Astrocyte of the cerebellum (primary cell): ENCODE measurements around the gene JAK1.
"Not testable (repeated sequence)": the region's sequence is repeated elsewhere in the genome, so short reads cannot be mapped to it uniquely, and the experiment has no call there.

Experiments
- DNase-seq: peaks from one replicate; pipeline ENCODE4 v3.0.0-alpha.2; 2011; ENCODE audit warnings: low read depth
- H3K4me3 ChIP-seq: 2 replicates; pipeline ENCODE4 v1.5.1; 2011; ENCODE audit warnings: mild to moderate bottlenecking, low read depth, low read length, moderate library complexity
- in situ Hi-C: cut with HindIII; loops from 2 replicates; pipeline ENCODE4 v1.10.0; 2017; ENCODE audit warnings: low sequenced_read_pairs
- TF ChIP-seq, protein P1 (sequence below): IDR thresholded peaks from 2 replicates; pipeline ENCODE4 v1.5.1; 2012; ENCODE audit warnings: low read length, low read depth, moderate library complexity, mild to moderate bottlenecking; ENCODE audit errors: missing control alignments

JAK1 gene

DNA sequence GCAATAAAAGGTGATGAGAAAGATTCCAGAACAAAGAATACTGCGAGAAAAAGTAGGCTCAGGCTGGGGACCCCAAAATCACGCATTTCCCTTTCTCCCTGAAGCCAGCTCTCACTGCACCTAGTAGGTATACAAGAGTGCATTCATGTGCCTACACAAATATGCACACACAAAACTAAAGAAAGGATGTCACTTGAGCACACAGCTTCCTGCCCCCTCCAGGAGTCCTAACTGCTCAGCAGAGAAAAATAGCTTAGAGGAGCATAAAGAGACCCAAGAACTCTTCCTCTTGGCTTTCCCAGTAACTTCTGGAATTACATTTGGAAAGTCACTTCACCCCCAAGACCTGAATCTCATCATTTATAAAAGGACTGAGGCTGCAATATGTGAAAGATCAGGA lies 38.0 kb downstream of the JAK1 start:
- in situ Hi-C loops = no loop called here
- no peak for DNase-seq
- TF ChIP-seq, protein P1, sequence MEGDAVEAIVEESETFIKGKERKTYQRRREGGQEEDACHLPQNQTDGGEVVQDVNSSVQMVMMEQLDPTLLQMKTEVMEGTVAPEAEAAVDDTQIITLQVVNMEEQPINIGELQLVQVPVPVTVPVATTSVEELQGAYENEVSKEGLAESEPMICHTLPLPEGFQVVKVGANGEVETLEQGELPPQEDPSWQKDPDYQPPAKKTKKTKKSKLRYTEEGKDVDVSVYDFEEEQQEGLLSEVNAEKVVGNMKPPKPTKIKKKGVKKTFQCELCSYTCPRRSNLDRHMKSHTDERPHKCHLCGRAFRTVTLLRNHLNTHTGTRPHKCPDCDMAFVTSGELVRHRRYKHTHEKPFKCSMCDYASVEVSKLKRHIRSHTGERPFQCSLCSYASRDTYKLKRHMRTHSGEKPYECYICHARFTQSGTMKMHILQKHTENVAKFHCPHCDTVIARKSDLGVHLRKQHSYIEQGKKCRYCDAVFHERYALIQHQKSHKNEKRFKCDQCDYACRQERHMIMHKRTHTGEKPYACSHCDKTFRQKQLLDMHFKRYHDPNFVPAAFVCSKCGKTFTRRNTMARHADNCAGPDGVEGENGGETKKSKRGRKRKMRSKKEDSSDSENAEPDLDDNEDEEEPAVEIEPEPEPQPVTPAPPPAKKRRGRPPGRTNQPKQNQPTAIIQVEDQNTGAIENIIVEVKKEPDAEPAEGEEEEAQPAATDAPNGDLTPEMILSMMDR = no peak
- H3K4me3 ChIP-seq = no peak overlapping the region

DNA sequence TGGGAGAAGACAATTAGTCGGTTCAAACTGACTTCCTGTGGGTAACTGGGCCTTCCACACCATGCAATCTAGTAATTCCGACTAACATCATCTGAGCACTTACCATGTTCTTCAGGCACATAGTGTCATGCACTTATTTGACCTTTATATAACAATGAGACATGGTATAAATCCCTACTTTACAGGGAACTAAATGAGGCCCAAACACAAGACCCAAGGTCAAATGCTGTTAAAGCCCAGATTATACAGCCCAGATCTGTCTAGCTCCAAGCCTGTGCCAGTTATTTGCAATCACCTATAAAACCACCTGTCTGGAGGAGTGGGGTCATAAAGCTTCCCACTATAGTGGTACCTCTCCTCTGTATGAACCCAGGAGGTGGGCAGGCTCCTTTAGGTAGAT lies 40.8 kb downstream of the JAK1 start:
- no peak for DNase-seq
- in situ Hi-C loops = no loop called here
- no peak overlapping the region for H3K4me3 ChIP-seq
- TF ChIP-seq, protein P1 = no peak

DNA sequence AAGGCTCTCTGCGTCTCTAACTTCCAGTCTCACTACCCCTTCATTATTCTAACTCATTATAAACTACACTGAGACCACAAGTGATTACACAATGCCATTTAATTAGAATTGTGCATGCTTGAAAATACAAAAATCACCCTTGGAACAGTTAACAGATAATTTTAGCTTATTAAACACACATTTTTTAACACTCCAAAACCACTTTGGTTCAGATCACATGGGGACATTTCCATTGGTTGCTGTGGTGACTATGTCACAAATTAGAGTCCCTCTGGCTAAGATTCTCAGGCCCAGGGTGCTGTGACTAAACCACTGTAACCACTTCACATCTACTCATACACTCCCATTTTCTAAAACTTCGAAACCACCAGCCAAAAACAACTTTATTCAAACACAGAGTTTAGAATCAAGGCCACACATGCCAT lies 43.0 kb downstream of the JAK1 start:
- TF ChIP-seq, protein P1 = no peak
- DNase-seq = no peak
- in situ Hi-C loops = no loop called here
- H3K4me3 ChIP-seq = no peak overlapping the region

DNA sequence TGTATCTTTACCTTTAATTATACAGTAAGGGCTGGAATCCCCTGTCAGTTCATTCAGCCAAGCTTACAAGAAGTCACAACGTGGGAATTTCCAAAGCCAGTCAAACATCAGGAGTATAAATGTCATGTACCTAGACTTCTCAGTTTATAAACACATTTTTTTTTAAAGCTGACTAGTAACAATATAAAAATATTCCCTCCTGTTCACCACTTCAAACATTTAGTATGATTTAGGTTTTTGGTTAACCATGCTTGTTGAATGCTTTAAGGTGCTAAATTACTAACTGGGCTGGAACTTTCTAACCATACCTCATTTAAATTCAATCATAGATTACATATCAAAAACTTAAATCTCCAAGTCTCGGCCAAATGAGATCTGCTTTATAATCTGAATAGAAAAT lies 44.0 kb downstream of the JAK1 start:
- TF ChIP-seq, protein P1 = no peak

DNA sequence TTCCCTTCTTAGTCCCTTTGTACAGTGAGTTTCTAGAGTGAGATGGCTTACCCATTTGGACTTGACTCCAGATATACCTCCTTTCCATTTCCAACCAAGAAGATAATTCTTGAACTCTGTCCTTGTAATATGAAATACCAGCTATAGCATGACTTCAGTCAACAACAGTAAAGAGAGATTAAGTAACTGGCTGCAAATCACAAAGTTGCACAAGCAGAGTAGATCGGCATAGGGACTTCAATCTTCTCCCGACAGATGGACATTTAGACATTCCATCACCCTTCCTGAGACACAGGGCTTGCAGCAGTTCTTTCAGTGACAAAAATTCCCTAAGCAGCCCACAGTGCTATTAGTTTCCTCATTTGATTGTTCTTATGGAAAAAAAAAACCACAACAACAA lies 44.6 kb downstream of the JAK1 start:
- DNase-seq = no peak
- TF ChIP-seq, protein P1 = no peak
- in situ Hi-C loops = no loop called here
- no peak overlapping the region for H3K4me3 ChIP-seq

More for the DNA sequence above, 44.0 kb downstream of the JAK1 start:
- DNase-seq = no peak
- no peak overlapping the region for H3K4me3 ChIP-seq
- in situ Hi-C loops = no loop called here

DNA sequence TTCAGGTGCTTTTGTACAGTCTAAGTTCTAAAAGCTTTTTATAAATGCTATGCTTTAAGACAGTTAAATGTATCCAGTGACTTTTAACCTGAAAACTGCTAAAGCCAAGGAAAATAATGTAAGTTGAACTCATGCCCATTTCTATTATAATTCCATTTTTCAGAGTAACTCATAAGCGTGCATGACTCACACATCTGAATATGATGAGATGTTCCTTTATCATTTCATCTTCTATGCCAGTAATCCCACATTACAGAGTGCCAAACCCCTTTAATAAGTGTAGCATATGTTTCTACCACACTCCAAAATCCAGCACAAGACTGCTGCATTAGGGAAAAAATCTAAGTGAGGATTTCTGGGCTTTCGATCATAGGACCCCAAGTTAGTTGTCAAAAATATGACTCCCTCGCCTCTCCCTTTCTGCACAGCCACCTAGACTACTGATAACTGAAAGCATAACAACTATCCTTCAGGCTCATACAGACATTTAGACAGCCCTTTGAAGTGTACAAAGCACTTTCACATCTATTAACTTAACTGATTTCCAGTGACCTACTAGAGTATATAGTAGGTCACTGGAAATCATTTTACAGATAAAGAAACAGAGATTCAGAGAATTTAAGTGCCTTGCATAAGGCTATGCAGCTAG lies 45.3 kb downstream of the JAK1 start:
- H3K4me3 ChIP-seq = no peak overlapping the region
- in situ Hi-C loops = no loop called here
- TF ChIP-seq, protein P1 = no peak
- DNase-seq = no peak

DNA sequence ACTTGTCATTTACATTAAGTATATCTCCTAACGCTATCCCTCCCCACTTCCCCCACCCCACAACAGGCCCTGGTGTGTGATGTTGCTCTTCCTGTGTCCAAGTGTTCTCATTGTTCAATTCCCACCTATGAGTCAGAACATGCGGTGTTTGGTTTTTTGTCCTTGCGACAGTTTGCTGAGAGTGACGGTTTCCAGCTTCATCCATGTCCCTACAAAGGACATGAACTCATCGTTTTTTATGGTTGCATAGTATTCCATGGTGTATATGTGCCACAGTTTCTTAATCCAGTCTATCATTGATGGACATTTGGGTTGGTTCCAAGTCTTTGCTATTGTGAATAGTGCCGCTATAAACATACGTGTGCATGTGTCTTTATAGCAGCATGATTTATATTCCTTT lies 47.2 kb downstream of the JAK1 start:
- H3K4me3 ChIP-seq, DNase-seq, in situ Hi-C loops: not testable (repeated sequence)
